Measurements from ENCODE around the gene LRP1B. TPM values are rescaled to one million over a fixed set of nuclear protein-coding genes. Genes with fewer than 3 reads are reported as not detected.
"Not testable (repeated sequence)": the region's sequence is repeated elsewhere in the genome, so short reads cannot be mapped to it uniquely, and the experiment has no call there.

LRP1B gene
- polyA plus RNA-seq, 3 donors: 0.55 to 1.3 (median 0.78) TPM

- no peak for DNase-seq
Observed at GRCh38 chr2:140698636-140699035, 1432.2 kb downstream of the LRP1B start.

- no peak for DNase-seq
Observed at GRCh38 chr2:140696449-140696848, 1434.4 kb downstream of the LRP1B start.

GRCh38 chr2:140695155-140695554 lies 1435.7 kb downstream of the LRP1B start:
- no peak for DNase-seq

GRCh38 chr2:140687825-140688224 lies 1443.0 kb downstream of the LRP1B start:
- no peak for DNase-seq

GRCh38 chr2:140683658-140684057 lies 1447.2 kb downstream of the LRP1B start:
- DNase-seq: no peak

GRCh38 chr2:140680862-140681261 lies 1450.0 kb downstream of the LRP1B start:
- no peak for DNase-seq

- DNase-seq: no peak
Observed at GRCh38 chr2:140679752-140680151, 1451.1 kb downstream of the LRP1B start.

GRCh38 chr2:140669911-140670310 lies 1460.9 kb downstream of the LRP1B start:
- DNase-seq: no peak

- DNase-seq: no peak
Observed at GRCh38 chr2:140667203-140667602, 1463.6 kb downstream of the LRP1B start.

- DNase-seq: no peak
Observed at GRCh38 chr2:140662504-140662903, 1468.3 kb downstream of the LRP1B start.

- no peak for DNase-seq
Observed at GRCh38 chr2:140658760-140659692, 1471.8 kb downstream of the LRP1B start.

- DNase-seq: no peak
Observed at GRCh38 chr2:140657657-140658056, 1473.2 kb downstream of the LRP1B start.

- DNase-seq: no peak
Observed at GRCh38 chr2:140654565-140654964, 1476.3 kb downstream of the LRP1B start.

GRCh38 chr2:140650825-140651224 lies 1480.0 kb downstream of the LRP1B start:
- no peak for DNase-seq

GRCh38 chr2:140650134-140650533 lies 1480.7 kb downstream of the LRP1B start:
- DNase-seq: not testable (repeated sequence)

GRCh38 chr2:140648393-140648792 lies 1482.4 kb downstream of the LRP1B start:
- no peak for DNase-seq

GRCh38 chr2:140643761-140644187 lies 1487.0 kb downstream of the LRP1B start:
- no peak for DNase-seq

- DNase-seq: no peak
Observed at GRCh38 chr2:140641163-140641562, 1489.7 kb downstream of the LRP1B start.

- DNase-seq: no peak
Observed at GRCh38 chr2:140639628-140640027, 1491.2 kb downstream of the LRP1B start.

GRCh38 chr2:140630557-140630956 lies 1500.3 kb downstream of the LRP1B start:
- no peak for DNase-seq

GRCh38 chr2:140627885-140628284 lies 1502.9 kb downstream of the LRP1B start:
- no peak for DNase-seq

GRCh38 chr2:140627136-140627535 lies 1503.7 kb downstream of the LRP1B start:
- no peak for DNase-seq

GRCh38 chr2:140624200-140624599 lies 1506.6 kb downstream of the LRP1B start:
- no peak for DNase-seq

All from renal pelvis (tissue), 4 donors.